ENCODE measurements around the gene GPR157.

Gene GPR157

DNA sequence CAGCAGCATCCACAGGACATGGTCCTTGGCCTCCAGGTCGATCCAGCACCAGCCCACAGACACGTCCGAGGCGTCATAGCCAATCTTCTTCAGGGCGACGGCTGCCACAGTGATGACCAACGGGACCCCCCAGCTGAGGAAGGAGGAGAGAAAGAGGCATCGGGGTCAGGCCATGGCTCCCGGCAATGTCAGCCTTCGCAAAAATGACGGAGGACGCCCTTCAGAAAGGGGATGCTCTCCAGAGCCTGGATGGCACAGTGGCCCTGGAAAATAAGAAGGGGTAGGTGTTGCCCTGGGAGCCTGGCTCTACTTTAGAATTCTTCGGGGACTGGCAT lies 17.6 kb downstream of the GPR157 start:
- TF ChIP-seq ESRRG (CRISPR knock-in tag; IDR thresholded peaks at IDR 0.05) (no peak), ZNF70 (CRISPR knock-in tag; IDR thresholded peaks at IDR 0.05) (no peak), RARB (CRISPR knock-in tag; IDR thresholded peaks at IDR 0.05) (no peak), ISL1 (CRISPR knock-in tag; IDR thresholded peaks at IDR 0.05) (no peak), SNAI2 (CRISPR knock-in tag; IDR thresholded peaks at IDR 0.05) (no peak), TCF4 (CRISPR knock-in tag; IDR thresholded peaks at IDR 0.05; ENCODE audit: borderline replicate concordance) (no peak), TOX (CRISPR knock-in tag; IDR thresholded peaks at IDR 0.05; ENCODE audit: borderline replicate concordance) (no peak), ARNTL (CRISPR knock-in tag; IDR thresholded peaks at IDR 0.05; ENCODE audit: borderline replicate concordance, low read depth) (no peak), ZC3H10 (CRISPR knock-in tag; IDR thresholded peaks at IDR 0.05) (no peak), GLIS3 (CRISPR knock-in tag; IDR thresholded peaks at IDR 0.05) (no peak), OSR1 (CRISPR knock-in tag; IDR thresholded peaks at IDR 0.05) (no peak), POU6F1 (CRISPR knock-in tag; IDR thresholded peaks at IDR 0.05; ENCODE audit: borderline replicate concordance, low read depth) (no peak)
- TF ChIP-seq, protein P1, sequence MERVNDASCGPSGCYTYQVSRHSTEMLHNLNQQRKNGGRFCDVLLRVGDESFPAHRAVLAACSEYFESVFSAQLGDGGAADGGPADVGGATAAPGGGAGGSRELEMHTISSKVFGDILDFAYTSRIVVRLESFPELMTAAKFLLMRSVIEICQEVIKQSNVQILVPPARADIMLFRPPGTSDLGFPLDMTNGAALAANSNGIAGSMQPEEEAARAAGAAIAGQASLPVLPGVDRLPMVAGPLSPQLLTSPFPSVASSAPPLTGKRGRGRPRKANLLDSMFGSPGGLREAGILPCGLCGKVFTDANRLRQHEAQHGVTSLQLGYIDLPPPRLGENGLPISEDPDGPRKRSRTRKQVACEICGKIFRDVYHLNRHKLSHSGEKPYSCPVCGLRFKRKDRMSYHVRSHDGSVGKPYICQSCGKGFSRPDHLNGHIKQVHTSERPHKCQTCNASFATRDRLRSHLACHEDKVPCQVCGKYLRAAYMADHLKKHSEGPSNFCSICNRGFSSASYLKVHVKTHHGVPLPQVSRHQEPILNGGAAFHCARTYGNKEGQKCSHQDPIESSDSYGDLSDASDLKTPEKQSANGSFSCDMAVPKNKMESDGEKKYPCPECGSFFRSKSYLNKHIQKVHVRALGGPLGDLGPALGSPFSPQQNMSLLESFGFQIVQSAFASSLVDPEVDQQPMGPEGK (CRISPR knock-in tag; IDR thresholded peaks at IDR 0.05; ENCODE audit: borderline replicate concordance) = no peak
- no peak for ATAC-seq

GRCh38 chr1:9110669-9111356 lies 18.1 kb downstream of the GPR157 start:
- TF ChIP-seq SNAI2 (CRISPR knock-in tag; IDR thresholded peaks at IDR 0.05) (no peak), ESRRG (CRISPR knock-in tag; IDR thresholded peaks at IDR 0.05) (no peak)
- TF ChIP-seq, protein P1 (CRISPR knock-in tag; IDR thresholded peaks at IDR 0.05; ENCODE audit: borderline replicate concordance) = no peak
- ATAC-seq = peak; percentile 96

DNA sequence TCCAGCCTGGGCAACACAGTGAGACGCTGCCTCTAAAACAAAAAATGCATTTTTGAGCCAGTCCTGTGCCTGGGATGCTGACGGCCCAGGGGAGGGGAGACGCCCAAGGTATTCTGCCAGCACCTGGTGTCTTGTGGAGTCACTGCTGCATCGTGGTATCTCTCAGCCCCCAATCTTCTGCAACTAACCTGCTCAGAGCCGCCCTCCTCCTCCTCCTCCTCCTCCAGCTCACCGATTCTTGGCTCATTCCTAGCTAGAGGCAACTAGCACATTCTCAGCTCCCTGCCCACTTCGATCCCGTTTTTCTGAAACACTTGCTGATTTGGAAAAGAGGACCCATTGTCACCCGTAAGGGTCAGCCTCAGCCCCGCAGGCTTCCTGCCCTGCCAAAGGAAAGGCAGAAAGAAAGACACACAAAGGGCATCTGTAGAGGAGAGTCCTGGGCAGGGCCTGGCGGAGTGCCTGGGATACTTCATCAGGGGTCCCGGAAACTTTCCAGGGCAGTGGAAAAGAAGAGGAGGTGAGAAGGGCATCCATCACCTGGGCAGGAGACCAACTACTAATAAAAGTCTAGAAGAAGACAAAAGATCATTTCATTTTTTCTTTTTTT lies 20.7 kb downstream of the GPR157 start:
- no peak for TF ChIP-seq ARNTL (CRISPR knock-in tag; IDR thresholded peaks at IDR 0.05; ENCODE audit: borderline replicate concordance, low read depth)
- no peak for TF ChIP-seq TCF4 (CRISPR knock-in tag; IDR thresholded peaks at IDR 0.05; ENCODE audit: borderline replicate concordance)
- no peak for TF ChIP-seq TOX (CRISPR knock-in tag; IDR thresholded peaks at IDR 0.05; ENCODE audit: borderline replicate concordance)
- TF ChIP-seq CSDC2 (CRISPR knock-in tag; IDR thresholded peaks at IDR 0.05) = no peak
- TF ChIP-seq POU6F1 (CRISPR knock-in tag; IDR thresholded peaks at IDR 0.05; ENCODE audit: borderline replicate concordance, low read depth) = no peak
- no peak for TF ChIP-seq SNAI2 (CRISPR knock-in tag; IDR thresholded peaks at IDR 0.05)
- no peak for TF ChIP-seq TSHZ2 (CRISPR knock-in tag; IDR thresholded peaks at IDR 0.05)
- no peak for TF ChIP-seq ZNF565 (CRISPR knock-in tag; conservative IDR thresholded peaks at IDR 0.05; ENCODE audit: low read depth)
- no peak for TF ChIP-seq GLIS3 (CRISPR knock-in tag; IDR thresholded peaks at IDR 0.05)
- TF ChIP-seq ZFP3 (CRISPR knock-in tag; IDR thresholded peaks at IDR 0.05) = no peak
- TF ChIP-seq, protein P1 (CRISPR knock-in tag; IDR thresholded peaks at IDR 0.05; ENCODE audit: borderline replicate concordance) = no peak
- no peak for TF ChIP-seq ZNF8 (CRISPR knock-in tag; IDR thresholded peaks at IDR 0.05)
- TF ChIP-seq, protein P2, sequence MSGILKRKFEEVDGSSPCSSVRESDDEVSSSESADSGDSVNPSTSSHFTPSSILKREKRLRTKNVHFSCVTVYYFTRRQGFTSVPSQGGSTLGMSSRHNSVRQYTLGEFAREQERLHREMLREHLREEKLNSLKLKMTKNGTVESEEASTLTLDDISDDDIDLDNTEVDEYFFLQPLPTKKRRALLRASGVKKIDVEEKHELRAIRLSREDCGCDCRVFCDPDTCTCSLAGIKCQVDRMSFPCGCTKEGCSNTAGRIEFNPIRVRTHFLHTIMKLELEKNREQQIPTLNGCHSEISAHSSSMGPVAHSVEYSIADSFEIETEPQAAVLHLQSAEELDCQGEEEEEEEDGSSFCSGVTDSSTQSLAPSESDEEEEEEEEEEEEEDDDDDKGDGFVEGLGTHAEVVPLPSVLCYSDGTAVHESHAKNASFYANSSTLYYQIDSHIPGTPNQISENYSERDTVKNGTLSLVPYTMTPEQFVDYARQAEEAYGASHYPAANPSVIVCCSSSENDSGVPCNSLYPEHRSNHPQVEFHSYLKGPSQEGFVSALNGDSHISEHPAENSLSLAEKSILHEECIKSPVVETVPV (CRISPR knock-in tag; IDR thresholded peaks at IDR 0.05) = no peak
- no peak for TF ChIP-seq ZC3H10 (CRISPR knock-in tag; IDR thresholded peaks at IDR 0.05)
- TF ChIP-seq RARB (CRISPR knock-in tag; IDR thresholded peaks at IDR 0.05) = no peak
- TF ChIP-seq ZFP30 (CRISPR knock-in tag; IDR thresholded peaks at IDR 0.05) = no peak
- TF ChIP-seq ISL1 (CRISPR knock-in tag; IDR thresholded peaks at IDR 0.05) = no peak
- no peak for ATAC-seq
